GM19324 (cell line): ENCODE measurements around the gene KRTAP3-3.
"Not testable (repeated sequence)": the region's sequence is repeated elsewhere in the genome, so short reads cannot be mapped to it uniquely, and the experiment has no call there.

Source experiments
- ATAC-seq: cut with Tn5 transposase; IDR thresholded peaks from one replicate; pipeline ENCODE4 v1.9.1; 2021; ENCODE audit warnings: mild to moderate bottlenecking, moderate library complexity; ENCODE audit not compliant: unreplicated experiment, low FRiP score

KRTAP3-3 gene

GRCh38 chr17:40993839-40994238 lies at the start of gene KRTAP3-3:
KRTAP3-3 (minus strand) TSS chr17:40994164; CDS start chr17:40994097, 67 bp downstream.
- ATAC-seq = no peak

GRCh38 chr17:41042953-41043352 lies 49.0 kb upstream of the KRTAP3-3 start:
- no peak for ATAC-seq

- not testable (repeated sequence) for ATAC-seq
These were observed 47.0 kb upstream of the KRTAP3-3 start, which contains the start of gene KRTAP1-1 for GRCh38 chr17:41040783-41041571. KRTAP1-1 (minus strand) TSS chr17:41041450; CDS start chr17:41041397, 53 bp downstream.

- ATAC-seq = no peak
These were observed 43.9 kb upstream of the KRTAP3-3 start for GRCh38 chr17:41037853-41038350.

GRCh38 chr17:41034346-41034935 lies 40.5 kb upstream of the KRTAP3-3 start, which contains the start of gene KRTAP1-3:
KRTAP1-3 (minus strand) TSS chr17:41034874; CDS start chr17:41034821, 53 bp downstream.
- ATAC-seq = not testable (repeated sequence)

GRCh38 chr17:41029633-41030245 lies 35.8 kb upstream of the KRTAP3-3 start, which contains the start of gene KRTAP1-4:
KRTAP1-4 (minus strand) TSS chr17:41030195; CDS start chr17:41030078, 117 bp downstream.
- no peak for ATAC-seq

- ATAC-seq = no peak
These were observed 32.9 kb upstream of the KRTAP3-3 start, which contains the start of gene KRTAP1-5 for GRCh38 chr17:41026715-41027471. KRTAP1-5 (minus strand) TSS chr17:41027208; CDS start chr17:41027155, 53 bp downstream.

GRCh38 chr17:41024697-41025096 lies 30.7 kb upstream of the KRTAP3-3 start:
- no peak for ATAC-seq

- ATAC-seq = no peak
These were observed 26.4 kb upstream of the KRTAP3-3 start for GRCh38 chr17:41020336-41020735.

- no peak for ATAC-seq
These were observed 25.5 kb upstream of the KRTAP3-3 start for GRCh38 chr17:41019415-41019814.

GRCh38 chr17:41018541-41018940 lies 24.6 kb upstream of the KRTAP3-3 start:
- ATAC-seq = no peak

GRCh38 chr17:41016578-41017215 lies 22.7 kb upstream of the KRTAP3-3 start:
- ATAC-seq = no peak

GRCh38 chr17:41015454-41015853 lies 21.5 kb upstream of the KRTAP3-3 start:
- ATAC-seq = no peak

- no peak for ATAC-seq
These were observed 19.6 kb upstream of the KRTAP3-3 start for GRCh38 chr17:41013606-41014005.

GRCh38 chr17:41013181-41013580 lies 19.2 kb upstream of the KRTAP3-3 start:
- ATAC-seq = no peak

GRCh38 chr17:41012326-41013120 lies 18.6 kb upstream of the KRTAP3-3 start:
- no peak for ATAC-seq

- ATAC-seq = no peak
These were observed 16.5 kb upstream of the KRTAP3-3 start for GRCh38 chr17:41010441-41010840.

GRCh38 chr17:41009936-41010335 lies 16.0 kb upstream of the KRTAP3-3 start:
- ATAC-seq = no peak

- no peak for ATAC-seq
These were observed 15.4 kb upstream of the KRTAP3-3 start for GRCh38 chr17:41009301-41009760.
